GM23338 (cell line): ENCODE results near the gene TRIP10. TPM values are rescaled to one million over a fixed set of nuclear protein-coding genes. Genes with fewer than 3 reads are reported as not detected.
A peak's percentile ranks its signal among the peaks of the same experiment; 100 is the strongest.

Source experiments
- ATAC-seq: fragments of 200-7000 bp; cut with Tn5 transposase; 3 replicates; pipeline ENCODE4 v1.9.1; 2020
- DNase-seq: peaks from one replicate; pipeline ENCODE4 v3.0.0-alpha.2; 2015; ENCODE audit warnings: low spot score
- H2AFZ ChIP-seq: fragments of 200-600 bp; sonication (generic); 2 replicates; pipeline ENCODE4 v1.8.0; 2016; ENCODE audit warnings: antibody characterized with exemption, mild to moderate bottlenecking, moderate library complexity
- H3F3A ChIP-seq: fragments of 200-600 bp; sonication (generic); replicated peaks from 2 replicates; pipeline ENCODE4 v1.8.0; 2017; ENCODE audit warnings: antibody characterized with exemption, mixed run types, low read depth
- H3K27ac ChIP-seq: fragments of 200-600 bp; sonication (generic); 2 replicates; pipeline ENCODE4 v1.6.1; 2016; ENCODE audit warnings: low read depth
- H3K27me3 ChIP-seq: fragments of 200-600 bp; sonication (generic); 2 replicates; pipeline ENCODE4 v1.8.0; 2016; ENCODE audit warnings: mild to moderate bottlenecking, mixed run types, moderate library complexity; ENCODE audit not compliant: insufficient read depth
- H3K36me3 ChIP-seq: fragments of 200-600 bp; sonication (generic); 2 replicates; pipeline ENCODE4 v1.8.0; 2016; ENCODE audit warnings: mild to moderate bottlenecking; ENCODE audit not compliant: insufficient read depth
- H3K4me1 ChIP-seq: fragments of 200-600 bp; sonication (generic); 2 replicates; pipeline ENCODE4 v1.8.0; 2016; ENCODE audit warnings: mild to moderate bottlenecking, moderate library complexity; ENCODE audit not compliant: insufficient read depth
- H3K4me2 ChIP-seq: fragments of 200-600 bp; sonication (generic); 2 replicates; pipeline ENCODE4 v1.7.1; 2017; ENCODE audit warnings: mixed run types
- H3K4me3 ChIP-seq: fragments of 200-600 bp; sonication (generic); 2 replicates; pipeline ENCODE4 v1.6.1; 2016; ENCODE audit warnings: mixed run types
- H3K79me2 ChIP-seq: fragments of 200-600 bp; sonication (generic); replicated peaks from 2 replicates; pipeline ENCODE4 v1.8.0; 2017; ENCODE audit warnings: mild to moderate bottlenecking; ENCODE audit not compliant: insufficient read depth
- H3K9me2 ChIP-seq: fragments of 200-600 bp; sonication (generic); 2 replicates; pipeline ENCODE4 v1.8.0; 2017; ENCODE audit not compliant: insufficient read depth
- H4K20me1 ChIP-seq: fragments of 200-600 bp; sonication (generic); replicated peaks from 2 replicates; pipeline ENCODE4 v1.8.0; 2017; ENCODE audit warnings: mild to moderate bottlenecking; ENCODE audit not compliant: insufficient read depth
- H3K27ac Mint-ChIP-seq: 2 replicates; pipeline ENCODE4 v1.8.0; 2020; ENCODE audit warnings: inconsistent platforms, mild to moderate bottlenecking, moderate library complexity, mixed read lengths
- H3K27me3 Mint-ChIP-seq: 3 replicates; pipeline ENCODE4 v1.8.0; 2022; ENCODE audit warnings: low read depth, mild to moderate bottlenecking, moderate library complexity, mixed read lengths, inconsistent platforms; ENCODE audit not compliant: insufficient read depth, poor library complexity
- H3K36me3 Mint-ChIP-seq: 3 replicates; pipeline ENCODE4 v1.8.0; 2021; ENCODE audit warnings: low read depth, mild to moderate bottlenecking, inconsistent platforms, moderate library complexity, mixed read lengths
- H3K4me1 Mint-ChIP-seq: 3 replicates; pipeline ENCODE4 v1.8.0; 2020; ENCODE audit warnings: mild to moderate bottlenecking, inconsistent platforms, mixed read lengths
- H3K4me3 Mint-ChIP-seq: 3 replicates; pipeline ENCODE4 v1.8.0; 2021; ENCODE audit warnings: moderate library complexity, mild to moderate bottlenecking, inconsistent platforms, mixed read lengths
- H3K9me3 Mint-ChIP-seq: 3 replicates; pipeline ENCODE4 v1.8.0; 2020; ENCODE audit warnings: moderate library complexity, mild to moderate bottlenecking, inconsistent platforms, mixed read lengths
- CREB1 ChIP-seq: fragments of 250-450 bp; sonication (Bioruptor Pico); IDR thresholded peaks from 2 replicates; pipeline ENCODE4 v1.5.0; 2020; ENCODE audit warnings: low read depth, mild to moderate bottlenecking, moderate library complexity
- EZH2 ChIP-seq: fragments of 200-600 bp; sonication (generic); IDR thresholded peaks from one replicate; pipeline ENCODE4 v1.8.0; 2017; ENCODE audit warnings: antibody characterized with exemption, mild to moderate bottlenecking, low read depth; ENCODE audit not compliant: unreplicated experiment
- JUNB ChIP-seq: IDR thresholded peaks from one replicate; pipeline ENCODE4 v1.6.1; 2016; ENCODE audit warnings: antibody characterized with exemption; ENCODE audit not compliant: unreplicated experiment
- NANOG ChIP-seq: IDR thresholded peaks from 2 replicates; pipeline ENCODE4 v1.6.1; 2016; ENCODE audit warnings: antibody characterized with exemption, borderline replicate concordance
- STAT1 ChIP-seq: IDR thresholded peaks from one replicate; pipeline ENCODE4 v1.6.1; 2016; ENCODE audit warnings: antibody characterized with exemption; ENCODE audit not compliant: unreplicated experiment
- ZNF114 ChIP-seq: fragments of 250-450 bp; sonication (Bioruptor Pico); IDR thresholded peaks from 2 replicates; pipeline ENCODE4 v1.5.0; 2020; ENCODE audit warnings: mild to moderate bottlenecking, moderate library complexity
- ZNF331 ChIP-seq: fragments of 250-450 bp; sonication (Bioruptor Pico); IDR thresholded peaks from 2 replicates; pipeline ENCODE4 v1.5.0; 2020; ENCODE audit warnings: low read depth, mild to moderate bottlenecking, moderate library complexity
- polyA plus RNA-seq: library from polyadenylated mRNA; unstranded; fragments of >200 nt; fragmentation: Nextera tagmentation; extraction: Ambion mirVana; gene quantifications from 2 replicates; pipeline ENCODE4 v1.2.1, GENCODE V29; 2016
- total RNA-seq: library from RNA; depleted of rRNA; stranded (reverse); fragments of >200 nt; shearing (Covaris generic); gene quantifications from 2 replicates; pipeline ENCODE4 v1.2.3, GENCODE V29; 2014
- TF ChIP-seq, protein P1 (sequence below), 2 experiments: fragments of 200-600 bp in 1 of 2; sonication (generic) in 1 of 2; conservative IDR thresholded peaks; 2 replicates each; pipeline versions ENCODE4 v1.5.1 to v1.6.1; 2016 to 2017; ENCODE audit warnings: antibody characterized with exemption in 2 of 2, low read depth in 2 of 2, mild to moderate bottlenecking in 2 of 2, moderate library complexity in 1 of 2
- TF ChIP-seq, protein P2 (sequence below): IDR thresholded peaks from 2 replicates; pipeline ENCODE4 v1.6.1; 2016; ENCODE audit warnings: antibody characterized with exemption
- TF ChIP-seq, protein P3 (sequence below): IDR thresholded peaks from one replicate; pipeline ENCODE4 v1.6.1; 2018; ENCODE audit warnings: antibody characterized with exemption; ENCODE audit not compliant: unreplicated experiment

Gene TRIP10
- total and polyA plus RNA-seq, 2 experiments from 2014 or later: 56.8 to 68.5 TPM

DNA sequence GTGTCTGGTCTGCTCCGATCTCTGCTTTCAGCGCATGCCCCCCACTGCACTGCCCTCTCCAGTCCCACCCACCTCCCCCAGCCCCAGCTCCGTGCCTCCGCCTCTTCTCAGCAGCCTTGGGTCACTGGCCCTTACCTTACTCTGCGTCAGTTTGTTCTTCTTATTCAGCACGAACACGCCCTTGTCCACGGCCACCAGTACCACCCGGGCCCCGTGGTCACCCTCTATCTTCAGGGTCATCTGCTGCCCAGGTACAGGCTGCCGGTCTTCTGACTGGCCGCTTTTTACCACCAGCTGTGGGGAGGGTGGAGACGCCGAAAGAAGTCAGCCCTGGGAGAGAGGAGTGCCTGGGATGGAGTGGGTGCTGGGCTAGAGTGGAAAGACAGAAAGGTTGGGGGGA is 29.9 kb upstream of the TRIP10 start:
- peaks cover 36% of the 10 kb centered on the region for H3K36me3 Mint-ChIP-seq
- no peak overlapping the region for H3K4me3 ChIP-seq
- H4K20me1 ChIP-seq: no peaks in the 10 kb centered on the region
- peaks cover 21% of the 10 kb centered on the region for H3K27me3 ChIP-seq
- peaks cover 87% of the 10 kb centered on the region for H3K9me3 Mint-ChIP-seq
- no peak overlapping the region for H3K4me3 Mint-ChIP-seq
- H3F3A ChIP-seq: no peaks in the 10 kb centered on the region
- H3K79me2 ChIP-seq: no peaks in the 10 kb centered on the region
- no peak for ATAC-seq
- no peak overlapping the region; the same call in 1 of the 2 replicates for H2AFZ ChIP-seq
- DNase-seq: no peak
- H3K4me2 ChIP-seq: no peak overlapping the region
- no peaks in the 10 kb centered on the region for H3K36me3 ChIP-seq
- no peaks in the 10 kb centered on the region for H3K4me1 Mint-ChIP-seq
- H3K27ac Mint-ChIP-seq: no peak overlapping the region
- 0 out of 2 replicates have a peak, but pooled peaks cover 2% of the 10 kb centered on the region for H3K4me1 ChIP-seq
- no peak overlapping the region for H3K27ac ChIP-seq
- peaks cover 12% of the 10 kb centered on the region for H3K27me3 Mint-ChIP-seq
- no peak for TF ChIP-seq ZNF114 (CRISPR knock-in tag)
- TF ChIP-seq STAT1: no peak
- no peaks in the 10 kb centered on the region for H3K9me2 ChIP-seq

DNA sequence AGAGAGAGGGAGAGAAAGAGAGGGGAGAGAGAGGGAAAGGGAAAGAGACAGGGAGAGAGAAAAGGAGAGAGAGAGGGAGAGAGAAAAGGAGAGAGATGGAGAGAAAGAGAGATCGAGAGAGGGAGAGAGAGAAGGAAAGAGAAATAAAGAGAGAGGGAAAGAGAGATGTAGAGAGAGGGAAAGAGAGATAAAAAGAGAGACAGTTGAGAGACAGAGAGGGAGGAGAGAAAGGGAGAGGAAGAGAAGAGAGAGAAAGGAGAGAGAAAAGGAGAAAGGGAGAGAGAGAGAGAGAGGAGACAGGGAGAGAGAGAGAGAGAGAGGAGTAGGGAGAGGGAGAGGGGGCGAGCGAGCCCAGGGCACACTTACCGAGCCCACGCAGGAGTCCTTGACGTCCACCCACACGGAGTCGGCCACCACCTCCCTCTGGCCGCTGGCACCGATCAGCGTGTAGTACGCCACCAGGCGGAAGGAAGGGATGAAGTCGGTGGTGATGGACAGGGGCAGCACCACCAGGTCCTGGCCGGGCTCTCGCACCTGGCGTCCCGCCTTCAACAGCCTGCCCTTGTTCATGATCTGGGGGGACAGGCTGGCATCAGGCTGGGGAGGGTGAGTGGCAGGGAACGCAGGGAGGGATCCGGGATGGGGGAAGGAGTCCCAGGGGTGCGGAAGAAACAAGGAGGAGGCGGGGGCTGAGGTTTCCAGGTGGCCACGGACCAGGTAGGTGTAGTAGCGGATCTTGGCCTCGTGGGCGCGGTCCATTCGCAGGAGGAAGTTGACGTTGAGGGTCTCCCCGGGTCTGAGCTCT is 29.0 kb upstream of the TRIP10 start:
- Histone ChIP-seq H3K27ac (no peak overlapping the region), H3K27me3 (peaks cover 21% of the 10 kb centered on the region), H3K36me3 (no peaks in the 10 kb centered on the region), H3K4me3 (peak overlapping the region; percentile 52), H3K9me2 (no peaks in the 10 kb centered on the region), H3K79me2 (no peaks in the 10 kb centered on the region), H4K20me1 (no peaks in the 10 kb centered on the region), H3K4me2 (peak overlapping the region; percentile 76), H3F3A (no peaks in the 10 kb centered on the region), H2AFZ (peak overlapping the region; percentile 90), H3K4me1 (0 out of 2 replicates have a peak, but pooled peaks cover 2% of the 10 kb centered on the region)
- TF ChIP-seq, protein P1, sequence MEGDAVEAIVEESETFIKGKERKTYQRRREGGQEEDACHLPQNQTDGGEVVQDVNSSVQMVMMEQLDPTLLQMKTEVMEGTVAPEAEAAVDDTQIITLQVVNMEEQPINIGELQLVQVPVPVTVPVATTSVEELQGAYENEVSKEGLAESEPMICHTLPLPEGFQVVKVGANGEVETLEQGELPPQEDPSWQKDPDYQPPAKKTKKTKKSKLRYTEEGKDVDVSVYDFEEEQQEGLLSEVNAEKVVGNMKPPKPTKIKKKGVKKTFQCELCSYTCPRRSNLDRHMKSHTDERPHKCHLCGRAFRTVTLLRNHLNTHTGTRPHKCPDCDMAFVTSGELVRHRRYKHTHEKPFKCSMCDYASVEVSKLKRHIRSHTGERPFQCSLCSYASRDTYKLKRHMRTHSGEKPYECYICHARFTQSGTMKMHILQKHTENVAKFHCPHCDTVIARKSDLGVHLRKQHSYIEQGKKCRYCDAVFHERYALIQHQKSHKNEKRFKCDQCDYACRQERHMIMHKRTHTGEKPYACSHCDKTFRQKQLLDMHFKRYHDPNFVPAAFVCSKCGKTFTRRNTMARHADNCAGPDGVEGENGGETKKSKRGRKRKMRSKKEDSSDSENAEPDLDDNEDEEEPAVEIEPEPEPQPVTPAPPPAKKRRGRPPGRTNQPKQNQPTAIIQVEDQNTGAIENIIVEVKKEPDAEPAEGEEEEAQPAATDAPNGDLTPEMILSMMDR (conservative IDR thresholded peaks at IDR 0.05; ENCODE audit: low read depth in 2 of 2): peak; percentile 46 to 69
- no peak for TF ChIP-seq ZNF331 (CRISPR knock-in tag)
- ATAC-seq (peak; percentile 85), DNase-seq (peak; percentile 72)
- Mint-ChIP-seq H3K36me3 (peaks cover 36% of the 10 kb centered on the region), H3K27me3 (peaks cover 12% of the 10 kb centered on the region), H3K4me1 (no peaks in the 10 kb centered on the region), H3K9me3 (peaks cover 85% of the 10 kb centered on the region), H3K4me3 (no peak overlapping the region), H3K27ac (no peak overlapping the region)

DNA sequence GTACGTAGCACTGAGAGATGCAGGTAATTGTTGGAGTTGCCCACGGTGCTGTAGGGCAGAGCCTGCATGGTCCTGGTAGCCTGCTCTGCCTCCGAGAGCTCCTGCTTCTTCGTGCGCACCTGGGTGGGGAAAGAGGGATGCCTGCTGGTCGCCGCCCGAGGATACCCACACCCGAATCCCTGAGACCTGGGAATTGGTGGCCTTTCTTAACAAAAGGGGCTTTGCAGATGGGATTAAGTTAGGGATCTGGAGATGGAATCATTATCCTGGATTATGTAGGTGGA is 28.5 kb upstream of the TRIP10 start:
- no peak for ATAC-seq
- H3F3A ChIP-seq: no peaks in the 10 kb centered on the region
- Mint-ChIP-seq H3K27me3 (peaks cover 12% of the 10 kb centered on the region), H3K27ac (no peak overlapping the region), H3K9me3 (peaks cover 85% of the 10 kb centered on the region), H3K36me3 (peaks cover 35% of the 10 kb centered on the region), H3K4me1 (no peaks in the 10 kb centered on the region), H3K4me3 (no peak overlapping the region)
- H2AFZ ChIP-seq: peak overlapping the region; percentile 90; the same call in 1 of the 2 replicates
- H3K9me2 ChIP-seq: no peaks in the 10 kb centered on the region
- peak overlapping the region; percentile 52 for H3K4me3 ChIP-seq
- H3K79me2 ChIP-seq: no peaks in the 10 kb centered on the region
- peak overlapping the region; percentile 76 for H3K4me2 ChIP-seq
- no peaks in the 10 kb centered on the region for H4K20me1 ChIP-seq
- H3K27me3 ChIP-seq: peaks cover 21% of the 10 kb centered on the region
- H3K27ac ChIP-seq: no peak overlapping the region
- H3K36me3 ChIP-seq: no peaks in the 10 kb centered on the region
- H3K4me1 ChIP-seq: 0 out of 2 replicates have a peak, but pooled peaks cover 2% of the 10 kb centered on the region
- no peak for DNase-seq
- TF ChIP-seq CREB1 (CRISPR knock-in tag): no peak
- TF ChIP-seq, protein P1 (conservative IDR thresholded peaks at IDR 0.05; ENCODE audit: low read depth in 2 of 2): no peak
- TF ChIP-seq, protein P2, sequence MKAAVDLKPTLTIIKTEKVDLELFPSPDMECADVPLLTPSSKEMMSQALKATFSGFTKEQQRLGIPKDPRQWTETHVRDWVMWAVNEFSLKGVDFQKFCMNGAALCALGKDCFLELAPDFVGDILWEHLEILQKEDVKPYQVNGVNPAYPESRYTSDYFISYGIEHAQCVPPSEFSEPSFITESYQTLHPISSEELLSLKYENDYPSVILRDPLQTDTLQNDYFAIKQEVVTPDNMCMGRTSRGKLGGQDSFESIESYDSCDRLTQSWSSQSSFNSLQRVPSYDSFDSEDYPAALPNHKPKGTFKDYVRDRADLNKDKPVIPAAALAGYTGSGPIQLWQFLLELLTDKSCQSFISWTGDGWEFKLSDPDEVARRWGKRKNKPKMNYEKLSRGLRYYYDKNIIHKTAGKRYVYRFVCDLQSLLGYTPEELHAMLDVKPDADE: no peak
- no peak for TF ChIP-seq ZNF331 (CRISPR knock-in tag)
- TF ChIP-seq NANOG: no peak
- no peak for TF ChIP-seq EZH2
- TF ChIP-seq JUNB: no peak
- TF ChIP-seq, protein P3, sequence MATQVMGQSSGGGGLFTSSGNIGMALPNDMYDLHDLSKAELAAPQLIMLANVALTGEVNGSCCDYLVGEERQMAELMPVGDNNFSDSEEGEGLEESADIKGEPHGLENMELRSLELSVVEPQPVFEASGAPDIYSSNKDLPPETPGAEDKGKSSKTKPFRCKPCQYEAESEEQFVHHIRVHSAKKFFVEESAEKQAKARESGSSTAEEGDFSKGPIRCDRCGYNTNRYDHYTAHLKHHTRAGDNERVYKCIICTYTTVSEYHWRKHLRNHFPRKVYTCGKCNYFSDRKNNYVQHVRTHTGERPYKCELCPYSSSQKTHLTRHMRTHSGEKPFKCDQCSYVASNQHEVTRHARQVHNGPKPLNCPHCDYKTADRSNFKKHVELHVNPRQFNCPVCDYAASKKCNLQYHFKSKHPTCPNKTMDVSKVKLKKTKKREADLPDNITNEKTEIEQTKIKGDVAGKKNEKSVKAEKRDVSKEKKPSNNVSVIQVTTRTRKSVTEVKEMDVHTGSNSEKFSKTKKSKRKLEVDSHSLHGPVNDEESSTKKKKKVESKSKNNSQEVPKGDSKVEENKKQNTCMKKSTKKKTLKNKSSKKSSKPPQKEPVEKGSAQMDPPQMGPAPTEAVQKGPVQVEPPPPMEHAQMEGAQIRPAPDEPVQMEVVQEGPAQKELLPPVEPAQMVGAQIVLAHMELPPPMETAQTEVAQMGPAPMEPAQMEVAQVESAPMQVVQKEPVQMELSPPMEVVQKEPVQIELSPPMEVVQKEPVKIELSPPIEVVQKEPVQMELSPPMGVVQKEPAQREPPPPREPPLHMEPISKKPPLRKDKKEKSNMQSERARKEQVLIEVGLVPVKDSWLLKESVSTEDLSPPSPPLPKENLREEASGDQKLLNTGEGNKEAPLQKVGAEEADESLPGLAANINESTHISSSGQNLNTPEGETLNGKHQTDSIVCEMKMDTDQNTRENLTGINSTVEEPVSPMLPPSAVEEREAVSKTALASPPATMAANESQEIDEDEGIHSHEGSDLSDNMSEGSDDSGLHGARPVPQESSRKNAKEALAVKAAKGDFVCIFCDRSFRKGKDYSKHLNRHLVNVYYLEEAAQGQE: no peak
